ENCODE data around the gene ZFP57. TPM values are rescaled to one million over a fixed set of nuclear protein-coding genes. Genes with fewer than 3 reads are reported as not detected.

ZFP57 gene
- total and polyA plus RNA-seq, 2 of the 13 experiments (the other 11 are each of a cell fraction or from before 2014, with no cell fraction given), result not detected

- TF ChIP-seq ZNF687 (CRISPR knock-in tag; IDR thresholded peaks at IDR 0.05) (peak; percentile 55; the same call in 1 of the 2 replicates), ZNF562 (CRISPR knock-in tag; IDR thresholded peaks at IDR 0.05; ENCODE audit: borderline replicate concordance) (no peak), ZUFSP (CRISPR knock-in tag; IDR thresholded peaks at IDR 0.05; ENCODE audit: borderline replicate concordance) (no peak), BCL3 (CRISPR knock-in tag; IDR thresholded peaks at IDR 0.05) (peak; percentile 40; the same call in 1 of the 2 replicates), ZNF33A (CRISPR knock-in tag; IDR thresholded peaks at IDR 0.05; ENCODE audit: borderline replicate concordance) (no peak), IRF2 (CRISPR knock-in tag; IDR thresholded peaks at IDR 0.05) (no peak), ZNF550 (CRISPR knock-in tag; IDR thresholded peaks at IDR 0.05; ENCODE audit: borderline replicate concordance) (no peak), TAF1 (CRISPR knock-in tag; IDR thresholded peaks at IDR 0.05) (peak; percentile 33; the same call in 1 of the 2 replicates), RXRA (CRISPR knock-in tag; IDR thresholded peaks at IDR 0.05) (peak; percentile 26; the same call in 1 of the 2 replicates), MTERF4 (CRISPR knock-in tag; IDR thresholded peaks at IDR 0.05) (no peak), UBTF (CRISPR knock-in tag; IDR thresholded peaks at IDR 0.05) (peak; percentile 45; the same call in 1 of the 2 replicates)
These were observed 43.0 kb upstream of the ZFP57 start (continued) for GRCh38 chr6:29723666-29724588.
